Fibroblast of mammary gland (primary cell): ENCODE measurements around the gene TJP2.

Source experiments
- DNase-seq: peaks from one replicate; pipeline ENCODE4 v3.0.0-alpha.2; 2010; ENCODE audit warnings: low read depth
- H3K4me3 ChIP-seq: 2 replicates; pipeline ENCODE4 v1.5.1; 2011; ENCODE audit warnings: low read depth, mild to moderate bottlenecking, low read length, moderate library complexity; ENCODE audit not compliant: control insufficient read depth
- TF ChIP-seq, protein P1 (sequence below): conservative IDR thresholded peaks from 2 replicates; pipeline ENCODE4 v1.5.1; 2011; ENCODE audit warnings: low read depth, low read length, inconsistent platforms; ENCODE audit not compliant: control insufficient read depth, insufficient read depth

Gene TJP2

DNA sequence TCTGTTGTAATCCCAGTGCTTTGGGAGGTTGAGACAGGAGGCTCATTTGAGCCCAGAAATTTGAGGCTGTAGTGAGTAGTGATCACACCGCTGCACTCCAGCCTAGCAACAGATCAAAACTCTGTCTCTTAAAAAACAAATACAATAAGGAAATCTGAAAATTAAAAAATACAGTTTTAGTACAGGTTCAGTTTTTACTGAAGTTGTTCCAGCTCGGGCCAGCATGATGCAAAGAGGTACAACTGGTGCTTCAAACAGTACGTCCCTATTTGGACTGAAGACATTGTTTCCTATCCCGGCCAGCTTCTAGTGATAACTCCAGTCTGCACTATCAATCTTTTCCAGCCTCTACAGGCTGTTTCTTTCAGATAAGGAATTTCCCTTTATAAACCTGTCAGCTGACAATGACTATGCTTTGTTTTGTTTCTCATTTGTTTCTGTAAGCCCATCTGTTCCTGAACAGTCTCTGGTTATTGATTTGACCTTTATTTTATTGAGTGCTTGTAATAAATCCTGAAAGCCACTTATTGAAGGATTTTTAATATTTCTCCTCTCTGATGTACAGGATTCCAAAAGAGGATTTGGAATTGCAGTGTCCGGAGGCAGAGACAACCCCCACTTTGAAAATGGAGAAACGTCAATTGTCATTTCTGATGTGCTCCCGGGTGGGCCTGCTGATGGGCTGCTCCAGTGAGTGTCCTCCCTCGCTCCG, 41.9 kb downstream of the TJP2 start:
- H3K4me3 ChIP-seq: no peak overlapping the region
- no peak for DNase-seq
- TF ChIP-seq, protein P1, sequence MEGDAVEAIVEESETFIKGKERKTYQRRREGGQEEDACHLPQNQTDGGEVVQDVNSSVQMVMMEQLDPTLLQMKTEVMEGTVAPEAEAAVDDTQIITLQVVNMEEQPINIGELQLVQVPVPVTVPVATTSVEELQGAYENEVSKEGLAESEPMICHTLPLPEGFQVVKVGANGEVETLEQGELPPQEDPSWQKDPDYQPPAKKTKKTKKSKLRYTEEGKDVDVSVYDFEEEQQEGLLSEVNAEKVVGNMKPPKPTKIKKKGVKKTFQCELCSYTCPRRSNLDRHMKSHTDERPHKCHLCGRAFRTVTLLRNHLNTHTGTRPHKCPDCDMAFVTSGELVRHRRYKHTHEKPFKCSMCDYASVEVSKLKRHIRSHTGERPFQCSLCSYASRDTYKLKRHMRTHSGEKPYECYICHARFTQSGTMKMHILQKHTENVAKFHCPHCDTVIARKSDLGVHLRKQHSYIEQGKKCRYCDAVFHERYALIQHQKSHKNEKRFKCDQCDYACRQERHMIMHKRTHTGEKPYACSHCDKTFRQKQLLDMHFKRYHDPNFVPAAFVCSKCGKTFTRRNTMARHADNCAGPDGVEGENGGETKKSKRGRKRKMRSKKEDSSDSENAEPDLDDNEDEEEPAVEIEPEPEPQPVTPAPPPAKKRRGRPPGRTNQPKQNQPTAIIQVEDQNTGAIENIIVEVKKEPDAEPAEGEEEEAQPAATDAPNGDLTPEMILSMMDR: no peak

DNA sequence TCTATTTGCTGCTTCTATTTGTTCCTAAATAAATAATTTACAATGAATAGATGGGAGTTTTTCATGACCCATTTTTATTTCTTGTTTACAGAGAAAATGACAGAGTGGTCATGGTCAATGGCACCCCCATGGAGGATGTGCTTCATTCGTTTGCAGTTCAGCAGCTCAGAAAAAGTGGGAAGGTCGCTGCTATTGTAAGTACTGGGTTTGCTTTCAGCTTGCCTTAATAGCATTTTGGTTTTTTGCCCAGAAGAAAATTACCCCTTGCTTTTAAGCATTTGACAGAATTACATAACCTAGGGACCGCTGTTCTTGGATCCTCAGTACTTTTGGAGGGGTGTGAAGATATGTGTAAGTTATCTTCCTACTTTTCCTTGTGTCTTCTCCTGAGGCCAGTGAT, 44.1 kb downstream of the TJP2 start:
- DNase-seq: no peak
- H3K4me3 ChIP-seq: no peak overlapping the region
- TF ChIP-seq, protein P1: no peak

DNA sequence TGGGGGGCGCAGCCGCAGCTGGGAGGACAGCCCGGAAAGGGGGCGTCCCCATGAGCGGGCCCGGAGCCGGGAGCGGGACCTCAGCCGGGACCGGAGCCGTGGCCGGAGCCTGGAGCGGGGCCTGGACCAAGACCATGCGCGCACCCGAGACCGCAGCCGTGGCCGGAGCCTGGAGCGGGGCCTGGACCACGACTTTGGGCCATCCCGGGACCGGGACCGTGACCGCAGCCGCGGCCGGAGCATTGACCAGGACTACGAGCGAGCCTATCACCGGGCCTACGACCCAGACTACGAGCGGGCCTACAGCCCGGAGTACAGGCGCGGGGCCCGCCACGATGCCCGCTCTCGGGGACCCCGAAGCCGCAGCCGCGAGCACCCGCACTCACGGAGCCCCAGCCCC, 47.0 kb downstream of the TJP2 start:
- DNase-seq: no peak
- H3K4me3 ChIP-seq: no peak overlapping the region
- TF ChIP-seq, protein P1: no peak

DNA sequence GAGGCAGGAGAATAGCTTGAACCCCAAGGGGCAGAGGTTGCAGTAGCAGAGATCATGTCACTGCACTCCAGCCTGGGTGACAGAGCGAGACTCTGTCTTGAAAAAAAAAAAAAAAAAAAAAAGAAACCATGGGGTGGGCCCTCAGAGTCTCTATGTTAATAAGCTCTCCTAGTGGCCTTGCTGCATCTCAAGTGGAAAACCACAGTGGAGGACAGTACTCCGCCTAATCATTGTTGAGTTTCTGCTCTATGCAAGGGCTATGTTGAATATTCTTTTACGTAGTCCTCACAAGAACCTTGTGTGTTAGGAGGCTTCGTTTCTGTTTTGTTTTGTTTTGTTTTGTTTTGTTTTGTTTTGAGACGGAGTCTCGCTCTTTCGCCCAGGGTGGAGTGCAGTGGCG, 48.9 kb downstream of the TJP2 start:
- no peak overlapping the region for H3K4me3 ChIP-seq
- DNase-seq: no peak
- TF ChIP-seq, protein P1: no peak

DNA sequence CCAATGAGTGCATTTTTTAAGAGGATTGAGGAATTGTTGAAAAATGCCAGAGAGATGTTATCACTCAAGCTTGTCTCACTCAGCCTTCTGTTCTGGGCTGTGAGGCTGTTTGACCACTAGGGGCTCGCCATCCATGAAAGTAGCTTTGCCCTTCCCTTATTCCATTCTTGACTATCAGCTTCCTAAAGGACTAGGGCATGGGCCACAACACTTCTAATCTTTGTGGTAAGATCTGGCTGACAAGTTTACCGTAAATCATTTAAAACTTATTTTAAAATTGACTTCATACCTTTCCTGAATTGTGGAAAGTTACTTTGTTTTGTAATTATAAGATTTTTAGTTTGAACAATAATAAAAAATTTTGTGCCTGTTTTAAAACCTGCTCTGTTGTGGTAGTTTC, 49.5 kb downstream of the TJP2 start:
- TF ChIP-seq, protein P1: peak; percentile 83
- DNase-seq: peak; percentile 57
- H3K4me3 ChIP-seq: no peak overlapping the region

DNA sequence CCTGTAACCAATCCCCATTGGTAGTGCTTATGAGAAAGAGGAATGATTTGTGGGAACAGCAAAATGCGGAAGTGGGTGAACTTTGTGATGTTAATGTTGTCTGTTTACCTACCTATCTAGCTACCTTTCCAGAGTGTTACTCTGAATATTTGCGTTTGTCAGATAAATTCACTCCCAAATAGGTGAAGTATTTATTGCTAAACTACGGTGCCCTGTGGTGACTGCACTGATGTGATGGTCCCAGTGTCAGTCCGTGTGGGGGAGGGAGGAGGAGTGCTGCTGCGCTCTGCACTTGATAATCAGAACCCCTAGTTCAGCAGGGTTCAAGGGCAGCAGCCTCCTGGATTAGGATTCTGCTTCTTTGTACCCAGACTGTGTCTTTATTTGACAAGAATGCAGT, 55.3 kb downstream of the TJP2 start:
- TF ChIP-seq, protein P1: no peak
- DNase-seq: no peak
- H3K4me3 ChIP-seq: no peak overlapping the region

DNA sequence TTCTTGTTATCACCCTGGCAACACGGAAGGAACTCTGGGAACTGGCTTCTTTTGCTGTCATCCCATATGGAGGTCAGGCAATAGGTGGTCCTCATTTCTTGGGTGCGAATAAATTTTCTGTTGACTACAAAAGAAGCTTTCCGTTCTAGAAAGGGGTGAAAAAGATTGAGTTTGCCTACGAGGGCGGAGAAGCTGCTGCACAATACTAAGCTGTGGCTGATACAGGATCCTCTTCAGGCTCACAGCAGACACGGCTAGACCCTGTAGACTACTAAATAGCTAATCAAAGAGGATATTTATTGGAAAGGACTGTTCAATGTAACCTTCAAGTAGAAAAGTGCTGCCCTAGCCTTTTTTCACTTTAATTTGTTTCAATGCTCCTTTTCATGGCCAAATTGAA, 58.1 kb downstream of the TJP2 start:
- TF ChIP-seq, protein P1: no peak
- DNase-seq: no peak
- H3K4me3 ChIP-seq: no peak overlapping the region
